ENCODE results near the gene PSORS1C2.

GRCh38 chr6:31111712-31112111 is 27.2 kb downstream of the PSORS1C2 start:
- TF ChIP-seq CTCF (conservative IDR thresholded peaks at IDR 0.05; ENCODE audit: low read length) (no peak), EZH2phosphoT487 (IDR thresholded peaks at IDR 0.05; ENCODE audit: borderline replicate concordance, low read depth, low read length) (no peak)

All from OCI-LY7 (cell line).